Breast epithelium (tissue), 3 donors: ENCODE results near the gene TRAPPC2B.

Experiments
- CTCF ChIP-seq, 3 donors: fragments of 450-650 bp; IDR thresholded peaks; one replicate each; pipeline ENCODE4 v1.5.1; 2016 to 2017; ENCODE audit warnings: antibody characterized with exemption in 3 of 3, mild to moderate bottlenecking in 3 of 3, moderate library complexity in 3 of 3
- POLR2A ChIP-seq: fragments of 450-650 bp; IDR thresholded peaks from one replicate; pipeline ENCODE4 v1.6.1; 2016; ENCODE audit warnings: antibody characterized with exemption, mild to moderate bottlenecking, moderate library complexity
- POLR2AphosphoS5 ChIP-seq, 3 donors: sonication (generic); formaldehyde crosslinking; IDR thresholded peaks; one replicate each; pipeline ENCODE4 v1.6.1; 2017; ENCODE audit warnings: antibody characterized with exemption in 3 of 3

- TF ChIP-seq POLR2A (no peak), CTCF (IDR thresholded peaks at IDR 0.05) (no peak), POLR2AphosphoS5 (IDR thresholded peaks at IDR 0.05) (no peak)
Measured at GRCh38 chr19:57357406-57357805, 5.9 kb upstream of the TRAPPC2B start.
